GM19452 (cell line): ENCODE results near the gene CD52.
"Not testable (repeated sequence)": the region's sequence is repeated elsewhere in the genome, so short reads cannot be mapped to it uniquely, and the experiment has no call there.

Experiments
- ATAC-seq: cut with Tn5 transposase; IDR thresholded peaks from one replicate; pipeline ENCODE4 v1.9.1; 2021; ENCODE audit not compliant: unreplicated experiment

Gene CD52

GRCh38 chr1:26327956-26328362 is 10.2 kb downstream of the CD52 start:
- no peak for ATAC-seq

GRCh38 chr1:26328597-26328996 is 10.8 kb downstream of the CD52 start:
- ATAC-seq: no peak

- ATAC-seq: not testable (repeated sequence)
These were observed 11.6 kb downstream of the CD52 start for GRCh38 chr1:26329380-26329779.

- ATAC-seq: no peak
These were observed 12.5 kb downstream of the CD52 start for GRCh38 chr1:26330276-26330675.

GRCh38 chr1:26333312-26333711 is 15.6 kb downstream of the CD52 start:
- not testable (repeated sequence) for ATAC-seq

GRCh38 chr1:26335774-26336476 is 18.2 kb downstream of the CD52 start:
- no peak for ATAC-seq

- peak; percentile 60 for ATAC-seq
These were observed 18.9 kb downstream of the CD52 start for GRCh38 chr1:26336477-26337205.

GRCh38 chr1:26337206-26337535 is 19.4 kb downstream of the CD52 start:
- no peak for ATAC-seq

- ATAC-seq: no peak
These were observed 19.9 kb downstream of the CD52 start for GRCh38 chr1:26337625-26338024.

GRCh38 chr1:26338670-26339069 is 20.9 kb downstream of the CD52 start:
- ATAC-seq: no peak

GRCh38 chr1:26340047-26340481 is 22.3 kb downstream of the CD52 start:
- ATAC-seq: no peak

- ATAC-seq: no peak
These were observed 26.6 kb downstream of the CD52 start for GRCh38 chr1:26344147-26344920.

- no peak for ATAC-seq
These were observed 28.0 kb downstream of the CD52 start for GRCh38 chr1:26345718-26346117.

GRCh38 chr1:26346274-26347033 is 28.7 kb downstream of the CD52 start:
- ATAC-seq: no peak

GRCh38 chr1:26349188-26349876 is 31.6 kb downstream of the CD52 start:
- ATAC-seq: no peak

GRCh38 chr1:26349877-26350244 is 32.1 kb downstream of the CD52 start:
- ATAC-seq: no peak

GRCh38 chr1:26350343-26350700 is 32.6 kb downstream of the CD52 start:
- ATAC-seq: no peak

- no peak for ATAC-seq
These were observed 33.2 kb downstream of the CD52 start for GRCh38 chr1:26350701-26351589.

- ATAC-seq: no peak
These were observed 34.0 kb downstream of the CD52 start for GRCh38 chr1:26351590-26352337.
